Suprapubic skin (tissue), 4 donors: ENCODE measurements around the gene STYX. TPM values are rescaled to one million over a fixed set of nuclear protein-coding genes. Genes with fewer than 3 reads are reported as not detected.

Source experiments
- DNase-seq, 2 donors: peaks; one replicate each; pipeline ENCODE4 v3.0.0-alpha.2; 2019; ENCODE audit warnings: low spot score in 2 of 2
- H3K27ac ChIP-seq: fragments of 200-600 bp; sonication (generic); one replicate; pipeline ENCODE4 v1.5.1; 2019
- H3K27me3 ChIP-seq: fragments of 200-600 bp; sonication (generic); one replicate; pipeline ENCODE4 v1.5.1; 2019
- H3K36me3 ChIP-seq: fragments of 200-600 bp; sonication (generic); one replicate; pipeline ENCODE4 v1.5.1; 2019
- H3K4me1 ChIP-seq: fragments of 200-600 bp; sonication (generic); one replicate; pipeline ENCODE4 v1.5.1; 2019
- H3K4me3 ChIP-seq: fragments of 200-600 bp; sonication (generic); one replicate; pipeline ENCODE4 v1.5.1; 2019; ENCODE audit warnings: mild to moderate bottlenecking
- H3K9me3 ChIP-seq: fragments of 200-600 bp; sonication (generic); one replicate; pipeline ENCODE4 v1.5.1; 2019
- EP300 ChIP-seq: sonication (generic); formaldehyde crosslinking; IDR thresholded peaks from one replicate; pipeline ENCODE4 v1.6.1; 2017; ENCODE audit warnings: antibody characterized with exemption
- POLR2A ChIP-seq, 2 donors: fragments of 450-650 bp; IDR thresholded peaks; one replicate each; pipeline ENCODE4 v1.6.1; 2017; ENCODE audit warnings: antibody characterized with exemption in 2 of 2, mild to moderate bottlenecking in 2 of 2, moderate library complexity in 2 of 2
- POLR2AphosphoS5 ChIP-seq, 3 donors: sonication (generic); formaldehyde crosslinking; IDR thresholded peaks; one replicate each; pipeline ENCODE4 v1.6.1; 2017; ENCODE audit warnings: antibody characterized with exemption in 3 of 3
- WGBS: methylation state at CpG from one replicate; pipeline ENCODE4 v1.1.5; 2018; 5-methylcytosine and 5-hydroxymethylcytosine counted together
- total RNA-seq, 4 donors: library from RNA; depleted of rRNA; stranded (reverse); fragments of >200 nt; gene quantifications; one replicate each; pipeline ENCODE4 v1.1.0, GENCODE V29; 2016
- TF ChIP-seq, protein P1 (sequence below), 2 donors: fragments of 200-600 bp in 1 of 2; fragments of 450-650 bp in 1 of 2; sonication (generic) in 1 of 2; IDR thresholded peaks; one replicate each; pipeline ENCODE4 v1.5.1; 2016 to 2019; ENCODE audit warnings: antibody characterized with exemption in 2 of 2, mild to moderate bottlenecking in 1 of 2, moderate library complexity in 1 of 2

Gene STYX
- total RNA-seq, 4 donors from 2014 or later: 10.9 to 16.6 (median 13.7) TPM

DNA sequence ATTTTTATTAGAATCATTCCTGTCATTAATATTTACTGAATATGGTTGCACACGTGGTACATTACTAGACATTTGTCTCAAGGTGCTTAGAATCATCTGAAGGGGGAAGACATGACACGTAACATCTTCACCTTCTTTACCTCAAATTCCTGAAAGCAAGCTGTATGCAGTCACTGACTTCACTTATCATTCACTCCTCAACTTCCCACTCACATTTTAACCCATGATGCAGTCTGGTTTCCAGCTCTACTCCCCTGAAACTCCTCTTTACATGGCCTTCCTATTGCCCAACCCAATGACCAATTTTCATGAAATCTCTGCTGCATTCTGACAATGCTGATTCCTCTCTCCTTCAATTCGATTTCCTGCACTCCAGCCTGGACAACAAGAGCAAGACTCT, 28.7 kb upstream of the STYX start:
- Histone ChIP-seq H3K4me1 (peaks cover 10% of the 10 kb centered on the region), H3K4me3 (no peak overlapping the region), H3K36me3 (no peaks in the 10 kb centered on the region), H3K27ac (no peak overlapping the region), H3K27me3 (no peaks in the 10 kb centered on the region), H3K9me3 (no peaks in the 10 kb centered on the region)
- TF ChIP-seq, protein P1, sequence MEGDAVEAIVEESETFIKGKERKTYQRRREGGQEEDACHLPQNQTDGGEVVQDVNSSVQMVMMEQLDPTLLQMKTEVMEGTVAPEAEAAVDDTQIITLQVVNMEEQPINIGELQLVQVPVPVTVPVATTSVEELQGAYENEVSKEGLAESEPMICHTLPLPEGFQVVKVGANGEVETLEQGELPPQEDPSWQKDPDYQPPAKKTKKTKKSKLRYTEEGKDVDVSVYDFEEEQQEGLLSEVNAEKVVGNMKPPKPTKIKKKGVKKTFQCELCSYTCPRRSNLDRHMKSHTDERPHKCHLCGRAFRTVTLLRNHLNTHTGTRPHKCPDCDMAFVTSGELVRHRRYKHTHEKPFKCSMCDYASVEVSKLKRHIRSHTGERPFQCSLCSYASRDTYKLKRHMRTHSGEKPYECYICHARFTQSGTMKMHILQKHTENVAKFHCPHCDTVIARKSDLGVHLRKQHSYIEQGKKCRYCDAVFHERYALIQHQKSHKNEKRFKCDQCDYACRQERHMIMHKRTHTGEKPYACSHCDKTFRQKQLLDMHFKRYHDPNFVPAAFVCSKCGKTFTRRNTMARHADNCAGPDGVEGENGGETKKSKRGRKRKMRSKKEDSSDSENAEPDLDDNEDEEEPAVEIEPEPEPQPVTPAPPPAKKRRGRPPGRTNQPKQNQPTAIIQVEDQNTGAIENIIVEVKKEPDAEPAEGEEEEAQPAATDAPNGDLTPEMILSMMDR (IDR thresholded peaks at IDR 0.05): no peak
- TF ChIP-seq EP300 (no peak), POLR2AphosphoS5 (IDR thresholded peaks at IDR 0.05) (no peak), POLR2A (IDR thresholded peaks at IDR 0.05) (no peak)
- DNase-seq: no peak
- 72% methylated on average over 3 of the region's 3 CpGs for WGBS

DNA sequence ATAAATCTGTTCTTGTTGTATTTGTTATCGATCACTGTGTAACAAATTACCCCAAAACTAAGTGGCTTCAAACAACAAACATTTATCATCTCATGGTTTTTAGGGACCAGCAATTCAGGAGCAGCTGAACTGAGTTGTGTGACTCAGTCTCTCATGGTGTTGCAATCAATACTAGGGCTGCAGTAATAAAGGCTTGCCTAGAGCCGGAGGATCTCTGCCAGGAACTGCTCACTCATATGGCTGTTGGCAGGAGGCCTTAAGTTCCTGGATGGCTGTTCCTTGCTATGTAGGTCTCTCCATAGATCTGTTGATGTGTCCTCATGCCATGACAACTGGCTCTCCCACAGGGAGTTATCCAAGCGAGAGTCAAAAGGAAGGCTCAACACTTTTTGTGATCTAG, 26.7 kb upstream of the STYX start:
- H3K27ac ChIP-seq: no peak overlapping the region
- WGBS: 59% methylated on average over 3 of the region's 3 CpGs
- peaks cover 22% of the 10 kb centered on the region for H3K4me1 ChIP-seq
- no peak overlapping the region for H3K4me3 ChIP-seq
- TF ChIP-seq, protein P1 (IDR thresholded peaks at IDR 0.05): no peak
- TF ChIP-seq POLR2A (IDR thresholded peaks at IDR 0.05) (no peak), POLR2AphosphoS5 (IDR thresholded peaks at IDR 0.05) (no peak), EP300 (no peak)
- H3K9me3 ChIP-seq: no peaks in the 10 kb centered on the region
- no peak for DNase-seq
- no peaks in the 10 kb centered on the region for H3K27me3 ChIP-seq
- H3K36me3 ChIP-seq: no peaks in the 10 kb centered on the region

DNA sequence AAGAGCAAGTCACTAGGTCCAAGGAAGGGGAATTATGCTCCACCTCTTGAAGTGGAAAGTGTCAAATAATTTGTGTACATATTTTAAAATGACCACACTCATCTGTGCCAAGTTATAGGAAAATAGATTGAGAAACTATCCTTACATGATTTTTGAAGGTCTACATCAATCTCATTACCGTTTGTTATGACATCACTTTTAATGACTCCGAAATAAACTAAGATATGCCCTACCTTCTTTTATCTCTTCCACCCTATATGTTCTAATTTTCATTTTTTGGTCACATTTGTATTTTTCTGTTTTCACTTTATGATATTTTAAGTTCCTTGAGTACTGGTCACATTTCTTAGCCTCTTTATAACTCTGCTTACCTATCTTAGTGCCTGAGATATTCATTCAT, 26.3 kb upstream of the STYX start:
- Histone ChIP-seq H3K4me1 (peaks cover 26% of the 10 kb centered on the region), H3K4me3 (no peak overlapping the region), H3K27me3 (no peaks in the 10 kb centered on the region), H3K9me3 (no peaks in the 10 kb centered on the region), H3K36me3 (no peaks in the 10 kb centered on the region), H3K27ac (no peak overlapping the region)
- DNase-seq: no peak
- 91% methylated on average over 2 of the region's 2 CpGs for WGBS
- TF ChIP-seq POLR2A (IDR thresholded peaks at IDR 0.05) (no peak), POLR2AphosphoS5 (IDR thresholded peaks at IDR 0.05) (no peak), EP300 (no peak)
- TF ChIP-seq, protein P1 (IDR thresholded peaks at IDR 0.05): no peak

DNA sequence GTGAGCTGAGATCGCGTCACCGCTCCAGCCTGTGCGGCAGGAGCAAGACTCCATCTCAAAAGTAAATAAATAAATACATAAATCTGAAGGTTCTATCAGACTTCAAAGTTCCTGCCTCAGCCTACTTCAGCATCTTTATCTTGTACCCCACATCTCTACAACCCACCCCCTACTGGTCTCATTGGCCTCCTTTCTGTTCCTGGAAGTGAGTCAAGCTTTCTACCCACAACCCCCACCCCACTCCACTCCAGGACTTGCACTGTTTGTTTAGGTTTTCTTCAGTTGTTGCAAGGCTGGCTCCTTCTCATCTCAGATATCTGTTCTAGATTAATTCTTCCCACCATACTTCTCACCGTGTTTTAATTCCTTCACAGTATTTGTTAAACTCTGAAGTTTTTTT, 23.7 kb upstream of the STYX start:
- WGBS: 91% methylated on average over 5 of the region's 5 CpGs
- peaks cover 21% of the 10 kb centered on the region for H3K4me1 ChIP-seq
- H3K36me3 ChIP-seq: peaks cover 15% of the 10 kb centered on the region
- no peaks in the 10 kb centered on the region for H3K9me3 ChIP-seq
- H3K27ac ChIP-seq: peak overlapping the region; percentile 86
- H3K4me3 ChIP-seq: peak overlapping the region; percentile 79
- H3K27me3 ChIP-seq: no peaks in the 10 kb centered on the region
- no peak for DNase-seq
- TF ChIP-seq, protein P1 (IDR thresholded peaks at IDR 0.05): no peak

DNA sequence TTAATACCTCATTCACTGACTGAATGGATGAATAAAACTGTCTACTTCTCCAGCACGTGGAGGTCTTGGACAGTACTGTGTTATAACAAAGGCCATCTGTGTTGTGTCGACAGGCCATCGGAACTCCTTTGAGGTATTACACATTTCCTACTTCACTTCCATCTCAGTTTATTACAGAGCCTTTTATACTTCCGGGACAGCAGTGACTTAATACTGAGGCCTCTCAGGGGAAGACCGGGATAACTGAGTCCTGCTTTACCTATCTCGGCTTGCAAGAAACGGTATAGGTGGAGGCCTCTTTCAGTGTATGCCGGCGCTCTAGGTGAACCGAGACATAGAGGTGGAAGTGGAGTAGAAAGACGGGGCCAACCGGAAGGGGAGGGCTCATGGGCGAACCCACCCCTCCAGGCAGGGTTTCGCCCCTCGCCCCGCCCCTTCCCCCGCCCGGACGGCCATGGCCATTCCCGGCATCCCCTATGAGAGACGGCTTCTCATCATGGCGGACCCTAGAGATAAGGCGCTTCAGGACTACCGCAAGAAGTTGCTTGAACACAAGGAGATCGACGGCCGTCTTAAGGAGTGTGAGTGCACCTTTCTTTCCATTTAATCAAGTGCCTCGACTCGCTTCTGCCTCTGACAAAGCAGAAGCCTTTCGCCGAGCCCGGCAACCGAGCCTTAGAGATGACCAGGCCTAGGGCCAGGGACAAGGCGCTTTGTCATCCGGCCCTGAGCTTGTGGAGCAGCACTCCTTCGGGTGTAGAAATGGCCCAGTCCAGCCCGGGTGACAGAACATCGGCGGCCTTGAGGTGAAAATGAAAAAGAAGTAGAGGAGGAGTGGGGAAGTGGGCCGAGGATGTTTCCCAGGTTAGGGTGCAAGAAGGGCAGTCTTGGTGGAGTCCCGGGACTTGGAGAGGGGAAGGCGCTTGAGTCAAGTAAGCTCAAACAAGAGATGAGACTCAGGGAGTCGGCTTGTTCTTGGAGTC, 23.0 kb upstream of the STYX start, which contains the start of gene PSMC6:
TSS of gene PSMC6 (plus strand) at position 477 of the 983 bp plus-strand sequence. CDS start at position 497, 20 bp downstream.
- WGBS: 1% methylated on average over 35 of the region's 43 CpGs
- TF ChIP-seq POLR2AphosphoS5 (IDR thresholded peaks at IDR 0.05): peak in 2 of 3 donors; percentile 31 to 62
- TF ChIP-seq EP300: no peak
- TF ChIP-seq, protein P1 (IDR thresholded peaks at IDR 0.05): no peak
- TF ChIP-seq POLR2A (IDR thresholded peaks at IDR 0.05): peak in 1 of 2 donors; percentile 69
- Histone ChIP-seq H3K27me3 (no peaks in the 10 kb centered on the region), H3K36me3 (peaks cover 20% of the 10 kb centered on the region), H3K4me1 (peaks cover 21% of the 10 kb centered on the region), H3K4me3 (peak within 1 kb of the TSS; percentile 79), H3K9me3 (no peaks in the 10 kb centered on the region), H3K27ac (peak within 1 kb of the TSS; percentile 86)
- peak; percentile 97 for DNase-seq
